Measurements from ENCODE around the gene ZNF74.
"Not testable (repeated sequence)": the region's sequence is repeated elsewhere in the genome, so short reads cannot be mapped to it uniquely, and the experiment has no call there.

Gene ZNF74

DNA sequence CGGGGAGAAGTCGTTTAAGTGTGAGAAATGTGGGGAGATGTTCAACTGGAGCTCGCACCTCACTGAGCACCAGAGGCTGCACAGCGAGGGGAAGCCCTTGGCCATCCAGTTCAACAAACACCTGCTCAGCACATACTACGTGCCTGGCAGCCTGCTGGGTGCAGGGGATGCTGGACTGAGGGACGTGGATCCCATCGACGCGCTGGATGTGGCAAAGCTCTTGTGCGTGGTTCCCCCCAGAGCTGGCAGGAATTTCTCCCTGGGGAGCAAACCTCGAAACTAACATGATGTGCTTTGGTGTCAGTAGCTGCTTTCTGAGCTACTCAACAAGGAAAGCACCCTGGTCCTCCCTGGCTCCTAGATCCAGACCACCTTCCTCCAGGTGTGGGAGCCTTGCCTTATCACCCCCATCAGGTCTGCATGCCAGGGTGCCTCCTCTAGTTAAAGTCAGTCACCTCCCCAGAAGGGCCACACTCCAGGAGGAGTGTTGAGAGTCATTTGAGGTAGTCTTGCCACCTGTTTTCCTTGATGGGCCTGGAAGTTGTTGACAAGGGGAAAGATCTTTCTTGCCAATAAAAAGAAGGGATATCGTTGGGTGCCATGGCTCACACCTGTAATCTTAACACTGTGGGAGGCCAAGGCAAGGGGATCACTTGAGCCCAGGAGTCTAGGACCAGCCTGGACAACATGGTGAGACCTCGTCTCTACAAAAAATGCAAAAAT is 12.9 kb downstream of the ZNF74 start:
- TF ChIP-seq POLR2A (IDR thresholded peaks at IDR 0.05; ENCODE audit: extremely low read depth, insufficient read length) (no peak), CTCF (IDR thresholded peaks at IDR 0.05; ENCODE audit: low read depth, low read length) (no peak), MAX (IDR thresholded peaks at IDR 0.05; ENCODE audit: low read depth, low read length) (no peak)
- no peak for DNase-seq (ENCODE audit: low read depth)
- no peak overlapping the region for H3K4me3 ChIP-seq (ENCODE audit: low read depth, low read length)

DNA sequence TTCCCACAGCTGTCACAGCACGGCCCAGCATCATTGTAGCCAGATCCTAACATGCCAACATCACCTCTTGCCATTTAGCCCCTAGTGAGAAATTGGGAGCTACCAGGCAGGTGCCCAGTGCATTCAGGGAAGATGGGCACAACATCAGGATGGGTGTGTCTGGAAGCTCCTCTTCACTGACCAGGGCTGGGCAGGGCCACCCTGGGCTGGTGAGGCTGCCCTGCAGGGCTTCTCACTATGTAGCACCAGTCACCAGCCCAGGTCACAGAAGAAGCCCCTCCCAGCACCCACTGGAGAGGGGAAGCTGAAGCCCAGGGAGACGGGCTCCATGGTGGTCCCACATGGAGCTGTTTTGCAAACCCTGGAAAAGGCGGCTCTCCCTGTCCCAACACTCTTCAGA is 13.9 kb downstream of the ZNF74 start:
- no peak for DNase-seq (ENCODE audit: low read depth)
- TF ChIP-seq CTCF (IDR thresholded peaks at IDR 0.05; ENCODE audit: low read depth, low read length) (no peak), MYC (IDR thresholded peaks at IDR 0.05; ENCODE audit: low read depth, low read length) (no peak), POLR2A (IDR thresholded peaks at IDR 0.05; ENCODE audit: extremely low read depth, insufficient read length) (no peak), MAX (IDR thresholded peaks at IDR 0.05; ENCODE audit: low read depth, low read length) (no peak)
- H3K4me3 ChIP-seq (ENCODE audit: low read depth, low read length) = no peak overlapping the region

DNA sequence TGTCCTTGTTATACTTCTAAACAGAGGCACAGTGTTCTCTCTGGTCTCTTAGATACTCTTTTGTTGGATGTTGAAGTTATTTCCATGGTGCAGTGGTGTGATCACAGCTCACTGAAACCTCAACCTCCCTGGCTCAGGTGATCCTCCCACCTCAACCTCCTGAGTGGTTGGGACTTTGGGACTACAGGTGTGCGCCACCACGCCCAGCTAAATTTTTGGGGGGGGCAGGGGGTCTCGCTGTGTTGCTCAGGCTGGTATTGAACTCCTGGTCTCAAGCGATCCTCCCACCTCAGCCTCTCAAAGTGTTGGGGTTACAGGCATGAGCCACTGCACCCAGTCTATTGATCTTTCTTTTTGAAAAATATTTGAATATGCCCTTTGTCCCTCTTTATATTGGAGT is 14.9 kb downstream of the ZNF74 start:
- no peak overlapping the region for H3K4me3 ChIP-seq (ENCODE audit: low read depth, low read length)
- DNase-seq (ENCODE audit: low read depth) = no peak
- TF ChIP-seq POLR2A (IDR thresholded peaks at IDR 0.05; ENCODE audit: extremely low read depth, insufficient read length) (no peak), CTCF (IDR thresholded peaks at IDR 0.05; ENCODE audit: low read depth, low read length) (no peak), MAX (IDR thresholded peaks at IDR 0.05; ENCODE audit: low read depth, low read length) (no peak), MYC (IDR thresholded peaks at IDR 0.05; ENCODE audit: low read depth, low read length) (no peak)

DNA sequence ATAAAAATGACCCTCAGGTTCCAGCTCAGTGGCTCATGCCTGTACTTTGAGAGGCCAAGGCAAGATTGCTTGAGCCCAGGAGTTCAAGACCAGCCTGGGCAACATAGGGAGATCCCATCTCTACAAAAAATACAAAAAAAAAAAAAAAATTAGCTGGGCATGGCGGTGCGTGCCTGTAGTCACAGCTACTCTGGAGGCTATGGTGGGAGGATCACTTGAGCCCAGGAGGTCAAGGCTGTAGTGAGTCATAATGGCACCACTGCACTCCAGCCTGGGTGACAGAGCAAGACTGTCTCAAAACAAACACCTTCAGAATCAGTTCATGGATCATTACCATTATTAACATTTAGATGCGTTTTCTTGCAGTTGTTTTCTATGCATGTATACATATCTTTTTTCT is 15.4 kb downstream of the ZNF74 start:
- H3K4me3 ChIP-seq (ENCODE audit: low read depth, low read length) = not testable (repeated sequence)

DNA sequence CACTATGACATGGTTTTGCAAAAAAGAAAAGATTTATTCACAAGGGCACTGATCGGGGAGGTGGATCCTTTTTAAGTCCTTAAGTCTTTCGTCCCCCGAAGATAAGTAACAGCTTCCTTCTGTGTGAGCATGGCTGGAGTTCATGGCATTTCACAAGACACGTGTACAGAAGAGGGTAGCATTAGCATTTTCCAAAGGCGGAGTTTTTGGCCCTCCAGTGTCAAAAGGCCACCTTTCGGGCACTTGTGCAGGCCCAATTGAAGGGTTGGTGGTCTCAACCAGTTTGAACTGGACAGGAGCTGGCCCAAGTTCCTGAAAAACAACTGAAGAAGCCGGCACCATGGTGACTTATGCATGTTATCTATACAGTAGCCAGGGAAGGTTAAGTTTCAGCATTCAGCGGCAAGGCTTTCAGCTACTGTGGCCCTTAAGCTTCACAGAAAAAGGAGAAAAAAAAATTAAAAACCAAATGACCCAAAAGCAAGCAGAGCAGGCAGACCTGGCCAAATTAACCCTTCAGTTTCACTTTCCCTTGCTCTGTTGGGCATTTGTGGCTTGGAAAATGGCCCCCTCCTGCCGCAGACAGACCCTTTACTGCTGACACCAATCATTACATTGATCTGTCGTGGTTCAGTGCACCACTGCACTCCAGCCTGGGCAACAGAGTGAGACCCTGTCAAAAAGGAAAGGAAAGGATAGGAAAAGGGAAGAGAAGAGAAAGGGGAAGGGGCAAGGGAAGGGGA is 18.7 kb downstream of the ZNF74 start:
- no peak overlapping the region for H3K4me3 ChIP-seq (ENCODE audit: low read depth, low read length)
- DNase-seq (ENCODE audit: low read depth) = no peak
- no peak for TF ChIP-seq CTCF (IDR thresholded peaks at IDR 0.05; ENCODE audit: low read depth, low read length)
- no peak for TF ChIP-seq MYC (IDR thresholded peaks at IDR 0.05; ENCODE audit: low read depth, low read length)
- no peak for TF ChIP-seq MAX (IDR thresholded peaks at IDR 0.05; ENCODE audit: low read depth, low read length)
- no peak for TF ChIP-seq POLR2A (IDR thresholded peaks at IDR 0.05; ENCODE audit: extremely low read depth, insufficient read length)

More for the DNA sequence above, 15.4 kb downstream of the ZNF74 start:
- not testable (repeated sequence) for DNase-seq (ENCODE audit: low read depth)

- no peak for TF ChIP-seq MYC (IDR thresholded peaks at IDR 0.05; ENCODE audit: low read depth, low read length)
- no peak overlapping the region for H3K4me3 ChIP-seq (ENCODE audit: low read depth, low read length)
- DNase-seq (ENCODE audit: low read depth) = no peak
Observed at GRCh38 chr22:20413217-20414058, 19.5 kb downstream of the ZNF74 start.
